ENCODE results near the gene CCDC80.

CCDC80 gene

GRCh38 chr3:112640930-112641801 is at the start of gene CCDC80:
CCDC80 (minus strand) TSS chr3:112641143; CDS start chr3:112639905, 1,238 bp downstream.
- Histone ChIP-seq H3K4me3 (ENCODE audit: low read length) (peak within 1 kb of the TSS; percentile 10), H3K4me1 (ENCODE audit: insufficient read depth, low read length) (peaks cover 23% of the 10 kb centered on the region), H3K36me3 (ENCODE audit: insufficient read depth, low read depth, low read length) (no peaks in the 10 kb centered on the region), H3K9me3 (ENCODE audit: insufficient read depth, low read depth, low read length) (no peaks in the 10 kb centered on the region), H3K9ac (ENCODE audit: low read depth, low read length) (peak within 1 kb of the TSS; percentile 53; the same call in 1 of the 2 replicates), H3K27ac (ENCODE audit: low read length) (no peak within 1 kb of the TSS), H3K27me3 (ENCODE audit: insufficient read depth, low read length) (no peaks in the 10 kb centered on the region)

GRCh38 chr3:112689989-112690388 is 49.0 kb upstream of the CCDC80 start:
- no peak overlapping the region for H3K27ac ChIP-seq (ENCODE audit: low read length)
- H3K9me3 ChIP-seq (ENCODE audit: insufficient read depth, low read depth, low read length): no peaks in the 10 kb centered on the region
- no peak overlapping the region for H3K4me3 ChIP-seq (ENCODE audit: low read length)
- H3K27me3 ChIP-seq (ENCODE audit: insufficient read depth, low read length): no peaks in the 10 kb centered on the region
- H3K36me3 ChIP-seq (ENCODE audit: insufficient read depth, low read depth, low read length): no peaks in the 10 kb centered on the region
- peaks cover 19% of the 10 kb centered on the region for H3K4me1 ChIP-seq (ENCODE audit: insufficient read depth, low read length)
- H3K9ac ChIP-seq (ENCODE audit: low read depth, low read length): no peak overlapping the region

GRCh38 chr3:112689385-112689784 is 48.4 kb upstream of the CCDC80 start:
- peaks cover 19% of the 10 kb centered on the region for H3K4me1 ChIP-seq (ENCODE audit: insufficient read depth, low read length)
- H3K9me3 ChIP-seq (ENCODE audit: insufficient read depth, low read depth, low read length): no peaks in the 10 kb centered on the region
- H3K36me3 ChIP-seq (ENCODE audit: insufficient read depth, low read depth, low read length): no peaks in the 10 kb centered on the region
- H3K9ac ChIP-seq (ENCODE audit: low read depth, low read length): no peak overlapping the region
- H3K4me3 ChIP-seq (ENCODE audit: low read length): no peak overlapping the region
- H3K27me3 ChIP-seq (ENCODE audit: insufficient read depth, low read length): no peaks in the 10 kb centered on the region
- no peak overlapping the region for H3K27ac ChIP-seq (ENCODE audit: low read length)

GRCh38 chr3:112688819-112689218 is 47.9 kb upstream of the CCDC80 start:
- no peak overlapping the region for H3K4me3 ChIP-seq (ENCODE audit: low read length)
- no peak overlapping the region for H3K27ac ChIP-seq (ENCODE audit: low read length)
- no peak overlapping the region for H3K9ac ChIP-seq (ENCODE audit: low read depth, low read length)
- H3K9me3 ChIP-seq (ENCODE audit: insufficient read depth, low read depth, low read length): no peaks in the 10 kb centered on the region
- H3K36me3 ChIP-seq (ENCODE audit: insufficient read depth, low read depth, low read length): no peaks in the 10 kb centered on the region
- H3K4me1 ChIP-seq (ENCODE audit: insufficient read depth, low read length): peaks cover 19% of the 10 kb centered on the region
- H3K27me3 ChIP-seq (ENCODE audit: insufficient read depth, low read length): no peaks in the 10 kb centered on the region

- H3K36me3 ChIP-seq (ENCODE audit: insufficient read depth, low read depth, low read length): no peaks in the 10 kb centered on the region
- no peaks in the 10 kb centered on the region for H3K9me3 ChIP-seq (ENCODE audit: insufficient read depth, low read depth, low read length)
- H3K27me3 ChIP-seq (ENCODE audit: insufficient read depth, low read length): no peaks in the 10 kb centered on the region
- H3K4me1 ChIP-seq (ENCODE audit: insufficient read depth, low read length): peaks cover 19% of the 10 kb centered on the region
- H3K9ac ChIP-seq (ENCODE audit: low read depth, low read length): no peak overlapping the region
- H3K27ac ChIP-seq (ENCODE audit: low read length): no peak overlapping the region
- no peak overlapping the region; the same call in 1 of the 2 replicates for H3K4me3 ChIP-seq (ENCODE audit: low read length)
Observed at GRCh38 chr3:112688085-112688769, 47.3 kb upstream of the CCDC80 start.

GRCh38 chr3:112687616-112688015 is 46.7 kb upstream of the CCDC80 start:
- Histone ChIP-seq H3K9ac (ENCODE audit: low read depth, low read length) (no peak overlapping the region), H3K27me3 (ENCODE audit: insufficient read depth, low read length) (no peaks in the 10 kb centered on the region), H3K4me1 (ENCODE audit: insufficient read depth, low read length) (peaks cover 19% of the 10 kb centered on the region), H3K36me3 (ENCODE audit: insufficient read depth, low read depth, low read length) (no peaks in the 10 kb centered on the region), H3K9me3 (ENCODE audit: insufficient read depth, low read depth, low read length) (no peaks in the 10 kb centered on the region), H3K4me3 (ENCODE audit: low read length) (no peak overlapping the region), H3K27ac (ENCODE audit: low read length) (no peak overlapping the region)

GRCh38 chr3:112687211-112687610 is 46.3 kb upstream of the CCDC80 start:
- Histone ChIP-seq H3K9ac (ENCODE audit: low read depth, low read length) (no peak overlapping the region), H3K4me3 (ENCODE audit: low read length) (no peak overlapping the region), H3K9me3 (ENCODE audit: insufficient read depth, low read depth, low read length) (no peaks in the 10 kb centered on the region), H3K27ac (ENCODE audit: low read length) (no peak overlapping the region), H3K27me3 (ENCODE audit: insufficient read depth, low read length) (no peaks in the 10 kb centered on the region), H3K4me1 (ENCODE audit: insufficient read depth, low read length) (peaks cover 19% of the 10 kb centered on the region), H3K36me3 (ENCODE audit: insufficient read depth, low read depth, low read length) (no peaks in the 10 kb centered on the region)

- H3K4me3 ChIP-seq (ENCODE audit: low read length): no peak overlapping the region
- H3K9me3 ChIP-seq (ENCODE audit: insufficient read depth, low read depth, low read length): no peaks in the 10 kb centered on the region
- H3K27ac ChIP-seq (ENCODE audit: low read length): no peak overlapping the region
- H3K36me3 ChIP-seq (ENCODE audit: insufficient read depth, low read depth, low read length): no peaks in the 10 kb centered on the region
- H3K27me3 ChIP-seq (ENCODE audit: insufficient read depth, low read length): no peaks in the 10 kb centered on the region
- no peak overlapping the region for H3K9ac ChIP-seq (ENCODE audit: low read depth, low read length)
- peaks cover 19% of the 10 kb centered on the region for H3K4me1 ChIP-seq (ENCODE audit: insufficient read depth, low read length)
Observed at GRCh38 chr3:112685956-112686799, 45.2 kb upstream of the CCDC80 start.

- Histone ChIP-seq H3K4me1 (ENCODE audit: insufficient read depth, low read length) (peaks cover 19% of the 10 kb centered on the region), H3K9me3 (ENCODE audit: insufficient read depth, low read depth, low read length) (no peaks in the 10 kb centered on the region), H3K27ac (ENCODE audit: low read length) (no peak overlapping the region), H3K9ac (ENCODE audit: low read depth, low read length) (no peak overlapping the region), H3K36me3 (ENCODE audit: insufficient read depth, low read depth, low read length) (no peaks in the 10 kb centered on the region), H3K4me3 (ENCODE audit: low read length) (no peak overlapping the region), H3K27me3 (ENCODE audit: insufficient read depth, low read length) (no peaks in the 10 kb centered on the region)
Observed at GRCh38 chr3:112685420-112685819, 44.5 kb upstream of the CCDC80 start.

- H3K4me3 ChIP-seq (ENCODE audit: low read length): no peak overlapping the region
- H3K27me3 ChIP-seq (ENCODE audit: insufficient read depth, low read length): no peaks in the 10 kb centered on the region
- H3K27ac ChIP-seq (ENCODE audit: low read length): no peak overlapping the region
- H3K4me1 ChIP-seq (ENCODE audit: insufficient read depth, low read length): peaks cover 14% of the 10 kb centered on the region
- H3K9me3 ChIP-seq (ENCODE audit: insufficient read depth, low read depth, low read length): no peaks in the 10 kb centered on the region
- H3K36me3 ChIP-seq (ENCODE audit: insufficient read depth, low read depth, low read length): no peaks in the 10 kb centered on the region
- no peak overlapping the region for H3K9ac ChIP-seq (ENCODE audit: low read depth, low read length)
Observed at GRCh38 chr3:112682361-112682760, 41.4 kb upstream of the CCDC80 start.

GRCh38 chr3:112681822-112682325 is 40.9 kb upstream of the CCDC80 start:
- H3K36me3 ChIP-seq (ENCODE audit: insufficient read depth, low read depth, low read length): no peaks in the 10 kb centered on the region
- H3K27me3 ChIP-seq (ENCODE audit: insufficient read depth, low read length): no peaks in the 10 kb centered on the region
- no peak overlapping the region for H3K27ac ChIP-seq (ENCODE audit: low read length)
- H3K9me3 ChIP-seq (ENCODE audit: insufficient read depth, low read depth, low read length): no peaks in the 10 kb centered on the region
- H3K4me3 ChIP-seq (ENCODE audit: low read length): no peak overlapping the region
- no peak overlapping the region for H3K9ac ChIP-seq (ENCODE audit: low read depth, low read length)
- peaks cover 10% of the 10 kb centered on the region for H3K4me1 ChIP-seq (ENCODE audit: insufficient read depth, low read length)
